ENCODE data around the gene ARID3C. TPM values are rescaled to one million over a fixed set of nuclear protein-coding genes. Genes with fewer than 3 reads are reported as not detected.

The ARID3C gene
- polyA plus RNA-seq, 2 of the 4 experiments (the other 2 are of a cell fraction) = 0.09 to 0.12 TPM

GRCh38 chr9:34571481-34571810, 57.4 kb downstream of the ARID3C start:
- WGBS (ENCODE audit: missing lambda C conversion rate) = 77% methylated on average over 12 of the region's 12 CpGs
- H3K9me3 ChIP-seq = no peaks in the 10 kb centered on the region
- FAIRE-seq (no peak), DNase-seq (ENCODE audit: low read depth in 1 of 2, low spot score in 1 of 2) (no peak), ATAC-seq (no peak)
- peaks cover 20% of the 10 kb centered on the region for H3K4me1 ChIP-seq
- H3K27ac ChIP-seq = peak overlapping the region in 1 of 2 experiments; percentile 63; a peak in 3 of 6 replicates
- H3K4me2 ChIP-seq = peak overlapping the region; percentile 64
- H3K4me3 ChIP-seq = no peak overlapping the region
- ChIA-PET POLR2A (no interaction called here), CTCF (interaction anchor here (1.1 to 6.6 kb wide), 8 partner anchors 10 to 239 kb away, joined by 3 to 59 read pairs (median 6); no protein-coding TSS in a partner anchor)
- TF ChIP-seq RCOR1 (IDR thresholded peaks at IDR 0.05; ENCODE audit: low read depth, low read length) (no peak), RNF2 (IDR thresholded peaks at IDR 0.05; ENCODE audit: borderline replicate concordance, low read depth) (no peak), CHD4 (IDR thresholded peaks at IDR 0.05; ENCODE audit: borderline replicate concordance) (no peak), MAFK (IDR thresholded peaks at IDR 0.05; ENCODE audit: partially characterized antibody) (no peak), MAZ (IDR thresholded peaks at IDR 0.05; ENCODE audit: borderline replicate concordance, low read depth, low read length) (no peak), ZFP36 (IDR thresholded peaks at IDR 0.05; ENCODE audit: borderline replicate concordance, partially characterized antibody) (no peak), CTCF (IDR thresholded peaks at IDR 0.05) (no peak), PHF8 (IDR thresholded peaks at IDR 0.05; ENCODE audit: borderline replicate concordance, low read depth) (no peak), ZSCAN20 (CRISPR knock-in tag; IDR thresholded peaks at IDR 0.05) (no peak), ESRRA (IDR thresholded peaks at IDR 0.05; ENCODE audit: borderline replicate concordance, low read length) (no peak), FOSL2 (IDR thresholded peaks at IDR 0.05) (no peak), FOSL2 (CRISPR knock-in tag; IDR thresholded peaks at IDR 0.05) (no peak), EP300 (IDR thresholded peaks at IDR 0.05) (no peak), RARB (CRISPR knock-in tag; IDR thresholded peaks at IDR 0.05) (no peak), USF2 (IDR thresholded peaks at IDR 0.05) (no peak), BHLHE40 (IDR thresholded peaks at IDR 0.05; ENCODE audit: low read depth, low read length) (no peak), HOXB13 (CRISPR knock-in tag; IDR thresholded peaks at IDR 0.05; ENCODE audit: low read depth) (no peak), JUN (IDR thresholded peaks at IDR 0.05) (no peak)

Small RNAs within 50 kb of the gene (small RNA-seq; reads per million reads assigned to genes)
- gene CCL27 = 0 reads per million in 6 experiments

Other genes with a start within 250 kb of the ARID3C start
- gene FAM219A, start 170.5 kb downstream of the ARID3C start, polyA plus RNA-seq (2011; rRNA removed) = 8.1 and 10.4 TPM in 2 replicates
- gene FAM219A, start 170.5 kb downstream of the ARID3C start, polyA plus RNA-seq (2017; fragmentation: RNase III; extraction: RNeasy Plus Mini Kit Qiagen cat#74134 plus additional on column Dnase treatment) = 13.5 to 15.7 TPM (median 15.3 TPM) in 3 replicates
- gene DNAI1, start 170.3 kb downstream of the ARID3C start, polyA plus RNA-seq (2011; rRNA removed) = 0.16 and 0.27 TPM in 2 replicates
- gene DNAI1, start 170.3 kb downstream of the ARID3C start, polyA plus RNA-seq (2017; fragmentation: RNase III; extraction: RNeasy Plus Mini Kit Qiagen cat#74134 plus additional on column Dnase treatment) = 0.34 to 0.50 TPM (median 0.40 TPM) in 3 replicates
- gene ENHO, start 106.1 kb downstream of the ARID3C start, polyA plus RNA-seq (2011; rRNA removed) = 0.28 and 0.32 TPM in 2 replicates
- 1.3 to 1.9 TPM (median 1.7 TPM) in 3 replicates for gene ENHO, start 106.1 kb downstream of the ARID3C start, polyA plus RNA-seq (2017; fragmentation: RNase III; extraction: RNeasy Plus Mini Kit Qiagen cat#74134 plus additional on column Dnase treatment)
- not detected in 2 replicates for gene CNTFR, start 39.3 kb downstream of the ARID3C start, polyA plus RNA-seq (2011; rRNA removed)
- 0.04 to 0.09 TPM in 2 of 3 replicates, not detected in the other for gene CNTFR, start 39.3 kb downstream of the ARID3C start, polyA plus RNA-seq (2017; fragmentation: RNase III; extraction: RNeasy Plus Mini Kit Qiagen cat#74134 plus additional on column Dnase treatment)
- gene RPP25L, start 17.0 kb downstream of the ARID3C start, polyA plus RNA-seq (2011; rRNA removed) = 40.8 and 46.5 TPM in 2 replicates
- 36.7 to 41.7 TPM (median 39.8 TPM) in 3 replicates for gene RPP25L, start 17.0 kb downstream of the ARID3C start, polyA plus RNA-seq (2017; fragmentation: RNase III; extraction: RNeasy Plus Mini Kit Qiagen cat#74134 plus additional on column Dnase treatment)
- gene DCTN3, start 8.6 kb downstream of the ARID3C start, polyA plus RNA-seq (2011; rRNA removed) = 64.8 and 74.3 TPM in 2 replicates
- gene DCTN3, start 8.6 kb downstream of the ARID3C start, polyA plus RNA-seq (2017; fragmentation: RNase III; extraction: RNeasy Plus Mini Kit Qiagen cat#74134 plus additional on column Dnase treatment) = 92.9 to 97.4 TPM (median 96.3 TPM) in 3 replicates
- 64.6 and 95.4 TPM in 2 replicates for gene SIGMAR1, start 8.7 kb upstream of the ARID3C start, polyA plus RNA-seq (2011; rRNA removed)
- gene SIGMAR1, start 8.7 kb upstream of the ARID3C start, polyA plus RNA-seq (2017; fragmentation: RNase III; extraction: RNeasy Plus Mini Kit Qiagen cat#74134 plus additional on column Dnase treatment) = 141 to 150 TPM (median 147 TPM) in 3 replicates
- gene GALT, start 17.6 kb upstream of the ARID3C start, polyA plus RNA-seq (2011; rRNA removed) = 19.0 and 24.4 TPM in 2 replicates
- gene GALT, start 17.6 kb upstream of the ARID3C start, polyA plus RNA-seq (2017; fragmentation: RNase III; extraction: RNeasy Plus Mini Kit Qiagen cat#74134 plus additional on column Dnase treatment) = 24.7 to 31.9 TPM (median 28.4 TPM) in 3 replicates
- 5.6 and 8.1 TPM in 2 replicates for gene IL11RA, start 23.1 kb upstream of the ARID3C start, polyA plus RNA-seq (2011; rRNA removed)
- gene IL11RA, start 23.1 kb upstream of the ARID3C start, polyA plus RNA-seq (2017; fragmentation: RNase III; extraction: RNeasy Plus Mini Kit Qiagen cat#74134 plus additional on column Dnase treatment) = 5.1 to 7.8 TPM (median 6.8 TPM) in 3 replicates
- 0.26 and 0.27 TPM in 2 replicates for gene CCL27, start 33.6 kb upstream of the ARID3C start, polyA plus RNA-seq (2011; rRNA removed)
- gene CCL27, start 33.6 kb upstream of the ARID3C start, polyA plus RNA-seq (2017; fragmentation: RNase III; extraction: RNeasy Plus Mini Kit Qiagen cat#74134 plus additional on column Dnase treatment) = 0.16 to 0.26 TPM (median 0.22 TPM) in 3 replicates
- gene CCL19, start 62.2 kb upstream of the ARID3C start, polyA plus RNA-seq (2011; rRNA removed) = not detected in 2 replicates
- not detected in 3 replicates for gene CCL19, start 62.2 kb upstream of the ARID3C start, polyA plus RNA-seq (2017; fragmentation: RNase III; extraction: RNeasy Plus Mini Kit Qiagen cat#74134 plus additional on column Dnase treatment)
- not detected in 2 replicates for gene CCL21, start 81.1 kb upstream of the ARID3C start, polyA plus RNA-seq (2011; rRNA removed)
- not detected in 3 replicates for gene CCL21, start 81.1 kb upstream of the ARID3C start, polyA plus RNA-seq (2017; fragmentation: RNase III; extraction: RNeasy Plus Mini Kit Qiagen cat#74134 plus additional on column Dnase treatment)

Data from A549 (cell line).